ENCODE results near the gene UBE2Q2.

DNA sequence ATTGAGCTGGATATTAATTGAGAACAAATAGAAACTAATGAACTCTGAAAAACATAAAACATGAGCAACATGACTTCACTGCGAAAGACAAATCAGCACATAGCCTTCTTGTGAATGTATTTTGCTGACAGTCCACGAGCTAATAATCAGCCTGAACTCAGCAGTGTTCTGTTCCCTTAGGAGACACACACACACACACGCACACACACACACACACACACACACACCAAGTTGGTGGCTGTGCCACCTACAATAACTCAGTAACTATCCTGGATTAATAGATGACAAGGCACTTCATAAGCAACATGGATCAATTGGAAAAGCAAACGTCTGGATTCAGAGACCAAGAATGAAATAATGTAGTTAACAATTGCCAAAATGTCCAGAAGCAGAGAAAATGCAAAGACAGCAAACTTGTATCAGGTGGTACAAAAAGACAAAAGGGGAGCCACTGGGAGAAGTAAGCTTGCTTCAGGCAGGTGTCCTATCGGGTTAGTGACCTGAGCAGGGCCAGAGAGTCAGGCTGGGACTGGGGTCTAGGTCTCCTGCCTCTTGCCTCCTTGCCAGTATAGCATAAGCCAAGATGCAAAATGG is 20.5 kb upstream of the UBE2Q2 start:
- TF ChIP-seq EZH2 (IDR thresholded peaks at IDR 0.05; ENCODE audit: insufficient read depth, poor library complexity, severe bottlenecking): no peak
- TF ChIP-seq EZH2phosphoT487 (IDR thresholded peaks at IDR 0.05; ENCODE audit: insufficient read depth, low read depth): no peak
